ENCODE data around the gene ATF4.

The ATF4 gene

DNA sequence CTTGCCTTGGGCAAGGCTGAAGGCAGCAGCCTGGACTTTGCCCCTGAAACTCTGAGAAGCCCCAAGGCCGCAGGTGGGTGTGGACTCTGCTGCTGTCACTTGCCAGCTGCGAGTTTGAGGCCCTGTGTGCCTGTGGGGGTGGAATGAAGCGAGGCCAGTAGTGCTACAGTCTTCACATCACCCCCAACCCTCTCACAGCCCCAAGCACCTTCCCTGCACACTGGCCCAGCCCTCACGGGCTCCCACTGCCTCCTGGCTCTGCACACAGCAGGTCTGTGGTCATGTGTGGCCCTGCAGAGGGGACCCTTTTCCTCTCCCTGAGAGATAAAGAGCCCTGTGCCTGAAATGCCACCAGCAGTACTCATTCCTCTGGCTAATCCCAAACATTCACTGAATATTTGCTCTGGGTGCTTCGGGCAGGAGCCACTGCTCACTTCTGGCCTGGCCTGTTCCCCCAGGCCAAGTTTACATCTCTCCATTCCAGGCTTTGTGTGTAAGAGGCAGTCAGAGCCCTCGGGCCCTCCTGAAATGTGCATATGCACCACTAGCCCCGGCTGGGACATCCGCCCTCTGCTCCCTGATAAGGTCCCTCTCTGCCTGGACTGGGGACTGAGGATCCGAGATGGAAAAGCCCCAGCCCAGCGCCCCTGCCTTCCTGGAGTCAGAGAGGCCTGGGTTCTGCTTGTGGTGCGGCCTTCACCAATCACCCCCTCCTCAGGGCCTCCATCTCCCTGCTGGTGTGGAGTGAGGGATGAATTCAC is 45.8 kb upstream of the ATF4 start:
- H3K36me3 ChIP-seq (ENCODE audit: control insufficient read depth, insufficient read depth, low read length), result peaks cover 31% of the 10 kb centered on the region
- TF ChIP-seq, protein P1, sequence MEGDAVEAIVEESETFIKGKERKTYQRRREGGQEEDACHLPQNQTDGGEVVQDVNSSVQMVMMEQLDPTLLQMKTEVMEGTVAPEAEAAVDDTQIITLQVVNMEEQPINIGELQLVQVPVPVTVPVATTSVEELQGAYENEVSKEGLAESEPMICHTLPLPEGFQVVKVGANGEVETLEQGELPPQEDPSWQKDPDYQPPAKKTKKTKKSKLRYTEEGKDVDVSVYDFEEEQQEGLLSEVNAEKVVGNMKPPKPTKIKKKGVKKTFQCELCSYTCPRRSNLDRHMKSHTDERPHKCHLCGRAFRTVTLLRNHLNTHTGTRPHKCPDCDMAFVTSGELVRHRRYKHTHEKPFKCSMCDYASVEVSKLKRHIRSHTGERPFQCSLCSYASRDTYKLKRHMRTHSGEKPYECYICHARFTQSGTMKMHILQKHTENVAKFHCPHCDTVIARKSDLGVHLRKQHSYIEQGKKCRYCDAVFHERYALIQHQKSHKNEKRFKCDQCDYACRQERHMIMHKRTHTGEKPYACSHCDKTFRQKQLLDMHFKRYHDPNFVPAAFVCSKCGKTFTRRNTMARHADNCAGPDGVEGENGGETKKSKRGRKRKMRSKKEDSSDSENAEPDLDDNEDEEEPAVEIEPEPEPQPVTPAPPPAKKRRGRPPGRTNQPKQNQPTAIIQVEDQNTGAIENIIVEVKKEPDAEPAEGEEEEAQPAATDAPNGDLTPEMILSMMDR (IDR thresholded peaks at IDR 0.05; ENCODE audit: insufficient read depth, low read length, poor library complexity, severe bottlenecking), result no peak
- no peak for DNase-seq (ENCODE audit: extremely low read depth, insufficient read length)
- H3K4me3 ChIP-seq (replicated peaks; ENCODE audit: low read depth, low read length), result no peak overlapping the region
- H3K27me3 ChIP-seq (replicated peaks; ENCODE audit: control insufficient read depth, insufficient read depth, low read length), result no peaks in the 10 kb centered on the region

DNA sequence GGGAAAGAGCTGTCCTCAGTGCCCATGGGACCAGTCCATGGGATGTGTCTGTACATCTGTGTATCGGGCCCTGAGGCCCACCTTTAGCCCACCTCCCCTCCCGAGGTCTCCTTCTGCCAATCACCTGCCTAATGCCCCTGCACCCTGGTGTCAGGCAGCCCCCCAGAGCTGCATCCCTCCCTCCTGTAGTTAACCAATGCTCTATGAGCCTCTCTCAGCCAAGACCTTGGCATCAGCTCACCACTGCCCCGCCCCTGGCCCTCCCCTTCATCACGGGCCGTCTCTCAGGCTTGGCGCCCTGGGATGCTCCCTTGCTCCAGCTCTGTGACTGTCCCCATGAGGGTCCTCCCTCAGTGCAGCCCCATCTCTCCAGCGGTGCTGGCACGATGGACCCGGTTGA is 45.0 kb upstream of the ATF4 start:
- Histone ChIP-seq H3K36me3 (ENCODE audit: control insufficient read depth, insufficient read depth, low read length) (peaks cover 31% of the 10 kb centered on the region), H3K4me3 (replicated peaks; ENCODE audit: low read depth, low read length) (no peak overlapping the region), H3K27me3 (replicated peaks; ENCODE audit: control insufficient read depth, insufficient read depth, low read length) (no peaks in the 10 kb centered on the region)
- no peak for DNase-seq (ENCODE audit: extremely low read depth, insufficient read length)
- TF ChIP-seq, protein P1 (IDR thresholded peaks at IDR 0.05; ENCODE audit: insufficient read depth, low read length, poor library complexity, severe bottlenecking), result no peak

DNA sequence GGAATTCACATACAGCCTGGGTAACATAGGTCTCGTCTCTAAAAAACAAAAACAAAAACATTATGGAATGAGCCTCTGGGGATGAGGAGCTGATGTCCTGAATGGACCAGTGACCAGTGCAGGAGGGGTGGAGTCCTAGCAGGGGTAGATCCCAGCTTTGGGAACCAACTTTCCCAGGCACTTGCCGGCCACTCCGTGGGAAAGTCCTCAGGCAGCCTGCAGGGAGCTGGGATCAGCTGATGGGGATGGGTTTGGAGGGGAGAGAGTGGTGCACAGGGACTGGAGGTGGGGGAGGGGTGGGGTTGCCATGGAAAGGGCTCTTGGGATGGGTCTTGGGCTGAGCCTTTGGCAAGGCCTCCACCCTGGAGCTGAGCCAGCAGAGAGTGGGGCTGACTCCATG is 44.5 kb upstream of the ATF4 start:
- no peak overlapping the region for H3K4me3 ChIP-seq (replicated peaks; ENCODE audit: low read depth, low read length)
- no peak for DNase-seq (ENCODE audit: extremely low read depth, insufficient read length)
- peaks cover 36% of the 10 kb centered on the region for H3K36me3 ChIP-seq (ENCODE audit: control insufficient read depth, insufficient read depth, low read length)
- no peaks in the 10 kb centered on the region for H3K27me3 ChIP-seq (replicated peaks; ENCODE audit: control insufficient read depth, insufficient read depth, low read length)
- TF ChIP-seq, protein P1 (IDR thresholded peaks at IDR 0.05; ENCODE audit: insufficient read depth, low read length, poor library complexity, severe bottlenecking), result no peak

DNA sequence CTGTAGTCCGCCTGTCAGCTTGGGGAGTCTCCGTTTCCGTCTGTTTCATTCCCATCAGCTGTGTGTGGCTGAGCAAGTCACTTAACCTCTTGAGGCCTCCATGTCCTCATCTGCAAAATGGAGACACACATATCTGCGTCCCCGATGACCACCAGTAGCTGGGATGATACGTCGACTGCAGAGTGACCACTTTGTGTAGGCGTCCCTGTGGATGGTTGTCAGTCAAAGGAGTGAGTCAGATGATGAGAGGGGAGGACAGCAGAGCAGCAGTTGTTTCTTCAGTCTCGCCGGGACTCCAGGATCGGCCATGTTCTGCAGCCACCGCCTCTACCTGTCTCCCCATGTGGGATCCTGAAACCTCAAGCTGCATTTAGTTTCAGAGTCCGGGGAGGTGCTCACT is 43.7 kb upstream of the ATF4 start:
- Histone ChIP-seq H3K4me3 (replicated peaks; ENCODE audit: low read depth, low read length) (no peak overlapping the region), H3K27me3 (replicated peaks; ENCODE audit: control insufficient read depth, insufficient read depth, low read length) (no peaks in the 10 kb centered on the region), H3K36me3 (ENCODE audit: control insufficient read depth, insufficient read depth, low read length) (peaks cover 40% of the 10 kb centered on the region)
- TF ChIP-seq, protein P1 (IDR thresholded peaks at IDR 0.05; ENCODE audit: insufficient read depth, low read length, poor library complexity, severe bottlenecking), result no peak
- no peak for DNase-seq (ENCODE audit: extremely low read depth, insufficient read length)

DNA sequence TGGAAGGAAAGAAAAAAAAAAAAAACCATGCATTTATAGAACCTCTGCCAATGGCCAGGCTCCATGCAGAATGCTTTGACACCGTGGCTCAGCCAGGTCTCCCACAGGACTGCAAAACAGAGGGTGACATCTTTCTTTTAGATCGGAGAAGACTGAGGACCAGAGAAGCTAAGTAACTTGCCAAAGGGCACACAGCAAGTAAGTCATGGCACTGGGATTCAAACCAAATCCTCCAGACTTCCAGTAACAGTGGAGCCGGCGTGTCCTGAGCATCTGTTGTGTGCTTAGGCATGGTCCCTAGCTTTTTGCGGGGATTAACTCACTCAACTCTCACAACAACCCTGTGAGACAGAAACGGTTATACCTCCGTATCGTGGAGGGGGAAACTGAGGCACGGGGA is 42.8 kb upstream of the ATF4 start:
- no peak for DNase-seq (ENCODE audit: extremely low read depth, insufficient read length)
- TF ChIP-seq, protein P1 (IDR thresholded peaks at IDR 0.05; ENCODE audit: insufficient read depth, low read length, poor library complexity, severe bottlenecking), result no peak
- Histone ChIP-seq H3K27me3 (replicated peaks; ENCODE audit: control insufficient read depth, insufficient read depth, low read length) (no peaks in the 10 kb centered on the region), H3K36me3 (ENCODE audit: control insufficient read depth, insufficient read depth, low read length) (peaks cover 40% of the 10 kb centered on the region), H3K4me3 (replicated peaks; ENCODE audit: low read depth, low read length) (no peak overlapping the region)

All from GM06990 (cell line).